PC-3 (cell line): ENCODE data around the gene UBE4A. TPM values are rescaled to one million over a fixed set of nuclear protein-coding genes. Genes with fewer than 3 reads are reported as not detected.

Source experiments
- ATAC-seq: fragments of 200-7000 bp; cut with Tn5 transposase; 2 replicates; pipeline ENCODE4 v1.9.1; 2020; ENCODE audit warnings: mild to moderate bottlenecking, moderate library complexity
- BruUV-seq: library from RNA; stranded (reverse); fragments of 400-500 nt; replicated peaks from 2 replicates; lab custom pipeline; 2021; lab: Mats Ljungman, UMichigan
- CTCF ChIA-PET: fragments of 300-600 bp; sonication (Branson Sonifier 250); formaldehyde crosslinking; loops from one replicate; lab custom pipeline; 2022; ENCODE audit warnings: antibody characterized with exemption; lab: Charles Lee
- POLR2A ChIA-PET: fragments of 300-600 bp; sonication (Branson Sonifier 250); formaldehyde crosslinking; loops from one replicate; lab custom pipeline; 2022; ENCODE audit warnings: antibody characterized with exemption; ENCODE audit not compliant: unreplicated experiment; lab: Charles Lee
- DNase-seq: peaks from one replicate; pipeline ENCODE4 v3.0.0-alpha.2; 2015
- H2AFZ ChIP-seq: fragments of 300-600 bp; sonication (generic); 2 replicates; pipeline ENCODE4 v1.6.0; 2016; ENCODE audit warnings: antibody characterized with exemption, low read length
- H3F3A ChIP-seq: fragments of 300-600 bp; sonication (generic); one replicate; pipeline ENCODE4 v1.6.0; 2017; ENCODE audit warnings: antibody characterized with exemption, low read length, control low read depth, mild to moderate bottlenecking; ENCODE audit not compliant: unreplicated experiment
- H3K27ac ChIP-seq: fragments of 300-600 bp; sonication (generic); 2 replicates; pipeline ENCODE4 v1.5.1; 2016; ENCODE audit warnings: mild to moderate bottlenecking, low read length
- H3K27me3 ChIP-seq: fragments of 300-600 bp; sonication (generic); 2 replicates; pipeline ENCODE4 v1.6.1; 2016; ENCODE audit warnings: low read length, mixed read lengths
- H3K36me3 ChIP-seq: fragments of 300-600 bp; sonication (generic); 2 replicates; pipeline ENCODE4 v1.6.1; 2016; ENCODE audit warnings: low read depth, mixed run types, low read length, mixed read lengths
- H3K4me1 ChIP-seq: fragments of 300-600 bp; sonication (generic); 2 replicates; pipeline ENCODE4 v1.5.1; 2016; ENCODE audit warnings: low read length; ENCODE audit not compliant: insufficient read depth
- H3K4me2 ChIP-seq: fragments of 300-600 bp; sonication (generic); 2 replicates; pipeline ENCODE4 v1.6.0; 2016; ENCODE audit warnings: low read length
- H3K4me3 ChIP-seq: fragments of 300-600 bp; sonication (generic); 2 replicates; pipeline ENCODE4 v1.5.1; 2016; ENCODE audit warnings: mild to moderate bottlenecking, low read length, mixed read lengths
- H3K79me2 ChIP-seq: fragments of 300-600 bp; sonication (generic); 2 replicates; pipeline ENCODE4 v1.6.1; 2017; ENCODE audit warnings: low read length, mixed read lengths
- H3K9ac ChIP-seq: fragments of 300-600 bp; sonication (generic); 2 replicates; pipeline ENCODE4 v1.6.0; 2016; ENCODE audit warnings: mild to moderate bottlenecking, low read length
- H3K9me2 ChIP-seq: fragments of 300-600 bp; sonication (generic); replicated peaks from 2 replicates; pipeline ENCODE4 v1.6.1; 2016; ENCODE audit warnings: mixed run types, low read length, mixed read lengths
- H3K9me3 ChIP-seq: fragments of 300-600 bp; sonication (generic); 2 replicates; pipeline ENCODE4 v1.6.1; 2016; ENCODE audit warnings: low read length, mixed read lengths
- H4K20me1 ChIP-seq: fragments of 300-600 bp; sonication (generic); 2 replicates; pipeline ENCODE4 v1.6.1; 2016; ENCODE audit warnings: low read length, mixed read lengths
- EZH2 ChIP-seq: fragments of 300-600 bp; sonication (generic); IDR thresholded peaks from one replicate; pipeline ENCODE4 v1.6.1; 2017; ENCODE audit warnings: antibody characterized with exemption, mild to moderate bottlenecking, low read length; ENCODE audit not compliant: unreplicated experiment
- EZH2phosphoT487 ChIP-seq: fragments of 300-600 bp; sonication (generic); IDR thresholded peaks from 2 replicates; pipeline ENCODE4 v1.6.1; 2018; ENCODE audit warnings: mild to moderate bottlenecking, antibody characterized with exemption, low read length, borderline replicate concordance
- intact Hi-C: fragments of 100-400 bp; cut with micrococcal nuclease; formaldehyde crosslinking; loops from 2 replicates; pipeline ENCODE4 v1.9.0; 2023
- total RNA-seq: library from RNA; depleted of rRNA; stranded (reverse); fragments of >200 nt; gene quantifications from 2 replicates; pipeline ENCODE4 v1.2.3, GENCODE V29; 2014
- TF ChIP-seq, protein P1 (sequence below): fragments of 300-600 bp; sonication (generic); conservative IDR thresholded peaks from 2 replicates; pipeline ENCODE4 v1.5.1; 2017; ENCODE audit warnings: antibody characterized with exemption, low read depth, mild to moderate bottlenecking, low read length

The UBE4A gene
- total RNA-seq, 1 experiment from 2014 or later, result 56.4 TPM

- H4K20me1 ChIP-seq, result no peaks in the 10 kb centered on the region
- CTCF ChIA-PET, result no interaction called here
- H3K9me3 ChIP-seq, result no peaks in the 10 kb centered on the region
- no peaks in the 10 kb centered on the region for H3K79me2 ChIP-seq
- no peak overlapping the region for H3K9ac ChIP-seq
- ATAC-seq, result no peak
- POLR2A ChIA-PET, result no interaction called here
- no peaks in the 10 kb centered on the region for H3K4me1 ChIP-seq
- TF ChIP-seq, protein P1, sequence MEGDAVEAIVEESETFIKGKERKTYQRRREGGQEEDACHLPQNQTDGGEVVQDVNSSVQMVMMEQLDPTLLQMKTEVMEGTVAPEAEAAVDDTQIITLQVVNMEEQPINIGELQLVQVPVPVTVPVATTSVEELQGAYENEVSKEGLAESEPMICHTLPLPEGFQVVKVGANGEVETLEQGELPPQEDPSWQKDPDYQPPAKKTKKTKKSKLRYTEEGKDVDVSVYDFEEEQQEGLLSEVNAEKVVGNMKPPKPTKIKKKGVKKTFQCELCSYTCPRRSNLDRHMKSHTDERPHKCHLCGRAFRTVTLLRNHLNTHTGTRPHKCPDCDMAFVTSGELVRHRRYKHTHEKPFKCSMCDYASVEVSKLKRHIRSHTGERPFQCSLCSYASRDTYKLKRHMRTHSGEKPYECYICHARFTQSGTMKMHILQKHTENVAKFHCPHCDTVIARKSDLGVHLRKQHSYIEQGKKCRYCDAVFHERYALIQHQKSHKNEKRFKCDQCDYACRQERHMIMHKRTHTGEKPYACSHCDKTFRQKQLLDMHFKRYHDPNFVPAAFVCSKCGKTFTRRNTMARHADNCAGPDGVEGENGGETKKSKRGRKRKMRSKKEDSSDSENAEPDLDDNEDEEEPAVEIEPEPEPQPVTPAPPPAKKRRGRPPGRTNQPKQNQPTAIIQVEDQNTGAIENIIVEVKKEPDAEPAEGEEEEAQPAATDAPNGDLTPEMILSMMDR, result no peak
- TF ChIP-seq EZH2 (no peak), EZH2phosphoT487 (no peak)
- no peaks in the 10 kb centered on the region for H3K36me3 ChIP-seq
- no peaks in the 10 kb centered on the region for H3K9me2 ChIP-seq
- H2AFZ ChIP-seq, result no peak overlapping the region
- H3K27ac ChIP-seq, result no peak overlapping the region
- intact Hi-C loops, result no loop called here
- no peak for DNase-seq
- no peaks in the 10 kb centered on the region for H3F3A ChIP-seq
- BruUV-seq, result no TSS peak
- no peak overlapping the region for H3K4me3 ChIP-seq
- H3K4me2 ChIP-seq, result no peak overlapping the region
- H3K27me3 ChIP-seq, result peaks cover 10% of the 10 kb centered on the region; the same call in 1 of the 2 replicates
Observed at GRCh38 chr11:118343248-118343647, 16.2 kb upstream of the UBE4A start.

DNA sequence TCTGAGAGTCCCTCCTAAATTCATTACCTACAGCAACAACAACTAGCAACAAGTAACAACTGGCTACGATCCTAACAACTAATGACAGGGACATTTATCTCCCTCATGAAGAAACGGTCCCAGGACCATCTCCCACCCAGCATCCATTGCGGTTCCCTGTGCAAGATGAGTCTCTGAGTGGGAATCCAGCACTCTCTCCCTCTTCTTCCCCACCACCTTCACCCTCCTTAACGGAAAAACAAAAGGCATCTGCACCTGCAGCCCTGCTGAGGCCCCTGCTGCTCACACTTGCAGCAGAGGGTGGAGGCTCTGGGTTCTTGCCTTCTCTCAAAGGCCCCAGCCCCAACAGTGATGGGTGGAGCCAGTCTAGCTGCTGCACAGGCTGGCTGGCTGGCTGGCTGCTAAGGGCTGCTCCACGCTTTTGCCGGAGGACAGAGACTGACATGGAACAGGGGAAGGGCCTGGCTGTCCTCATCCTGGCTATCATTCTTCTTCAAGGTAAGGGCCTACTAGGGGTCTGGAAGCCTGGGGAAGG is 15.4 kb upstream of the UBE4A start, which contains the start of gene CD3G:
Gene CD3G (plus strand): TSS at position 364 of the 535 bp plus-strand sequence. CDS start 80 bp downstream, at position 444.
- H3K79me2 ChIP-seq, result no peaks in the 10 kb centered on the region
- H2AFZ ChIP-seq, result no peak within 1 kb of the TSS
- no TSS peak for BruUV-seq
- peaks cover 17% of the 10 kb centered on the region; the same call in 1 of the 2 replicates for H3K27me3 ChIP-seq
- CTCF ChIA-PET, result no interaction called here
- no peaks in the 10 kb centered on the region for H3K4me1 ChIP-seq
- POLR2A ChIA-PET, result no interaction called here
- DNase-seq (no peak), ATAC-seq (no peak)
- no peaks in the 10 kb centered on the region for H3F3A ChIP-seq
- no peaks in the 10 kb centered on the region for H4K20me1 ChIP-seq
- no peak within 1 kb of the TSS for H3K4me2 ChIP-seq
- no peak within 1 kb of the TSS for H3K9ac ChIP-seq
- no peaks in the 10 kb centered on the region for H3K9me2 ChIP-seq
- no peak within 1 kb of the TSS for H3K27ac ChIP-seq
- intact Hi-C loops, result no loop called here
- no peaks in the 10 kb centered on the region for H3K9me3 ChIP-seq
- no peaks in the 10 kb centered on the region for H3K36me3 ChIP-seq
- no peak within 1 kb of the TSS for H3K4me3 ChIP-seq
- TF ChIP-seq EZH2, result no peak
- TF ChIP-seq EZH2phosphoT487, result no peak
- TF ChIP-seq, protein P1, result no peak

DNA sequence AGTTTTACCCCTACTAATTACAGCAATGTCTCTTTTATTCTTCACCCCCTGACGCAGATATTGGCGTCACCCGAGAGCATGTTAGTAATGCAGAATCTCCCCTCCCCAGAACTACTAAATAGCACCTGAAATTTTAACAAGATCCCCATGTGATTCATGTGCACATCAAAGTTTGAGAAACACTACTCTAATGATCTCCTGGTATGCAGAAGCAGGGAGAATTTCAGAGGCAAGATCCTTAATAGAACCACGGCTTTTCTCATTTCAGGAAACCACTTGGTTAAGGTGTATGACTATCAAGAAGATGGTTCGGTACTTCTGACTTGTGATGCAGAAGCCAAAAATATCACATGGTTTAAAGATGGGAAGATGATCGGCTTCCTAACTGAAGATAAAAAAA is 9.9 kb upstream of the UBE4A start:
- H3K9me2 ChIP-seq, result no peaks in the 10 kb centered on the region
- no peak overlapping the region for H2AFZ ChIP-seq
- TF ChIP-seq EZH2phosphoT487 (no peak), EZH2 (no peak)
- TF ChIP-seq, protein P1, result no peak
- no peak overlapping the region for H3K4me2 ChIP-seq
- ATAC-seq (no peak), DNase-seq (no peak)
- H3F3A ChIP-seq, result no peaks in the 10 kb centered on the region
- no peaks in the 10 kb centered on the region for H3K36me3 ChIP-seq
- CTCF ChIA-PET, result no interaction called here
- H3K79me2 ChIP-seq, result no peaks in the 10 kb centered on the region
- no peak overlapping the region for H3K4me3 ChIP-seq
- no TSS peak for BruUV-seq
- H3K4me1 ChIP-seq, result no peaks in the 10 kb centered on the region
- H3K27ac ChIP-seq, result no peak overlapping the region
- POLR2A ChIA-PET, result no interaction called here
- H3K9me3 ChIP-seq, result no peaks in the 10 kb centered on the region
- no peaks in the 10 kb centered on the region for H4K20me1 ChIP-seq
- intact Hi-C loops, result no loop called here
- H3K9ac ChIP-seq, result no peak overlapping the region
- peaks cover 33% of the 10 kb centered on the region; the same call in 1 of the 2 replicates for H3K27me3 ChIP-seq
